Keratinocyte (primary cell): ENCODE measurements around the gene TBX18.

Experiments used
- CTCF ChIP-seq, 3 experiments: IDR thresholded peaks in 1 of 3; conservative IDR thresholded peaks in 1 of 3; optimal IDR thresholded peaks in 1 of 3; 2 replicates in 2 of 3; 3 replicates in 1 of 3; pipeline versions ENCODE3 to v1.5.1; 2011; ENCODE audit warnings: low read length in 3 of 3, mild to moderate bottlenecking in 3 of 3, moderate library complexity in 2 of 3, control low read depth in 1 of 3, inconsistent platforms in 1 of 3; ENCODE audit not compliant: insufficient read depth in 2 of 3; ENCODE audit errors: extremely low read depth in 1 of 3
- EZH2 ChIP-seq: IDR thresholded peaks from one replicate; pipeline ENCODE4 v1.6.1; 2012; ENCODE audit warnings: inconsistent platforms, mild to moderate bottlenecking, low read length, moderate library complexity

GRCh38 chr6:84740385-84740784 is 24.0 kb downstream of the TBX18 start:
- no peak for TF ChIP-seq CTCF (optimal IDR thresholded peaks at IDR 0.05 in 1 of 3, IDR thresholded peaks at IDR 0.05 in 1 of 3, conservative IDR thresholded peaks at IDR 0.05 in 1 of 3; ENCODE audit: extremely low read depth in 1 of 3, insufficient read depth in 2 of 3, low read length in 3 of 3)
- TF ChIP-seq EZH2: no peak
